Measurements from ENCODE around the gene GID8.

GID8 gene

DNA sequence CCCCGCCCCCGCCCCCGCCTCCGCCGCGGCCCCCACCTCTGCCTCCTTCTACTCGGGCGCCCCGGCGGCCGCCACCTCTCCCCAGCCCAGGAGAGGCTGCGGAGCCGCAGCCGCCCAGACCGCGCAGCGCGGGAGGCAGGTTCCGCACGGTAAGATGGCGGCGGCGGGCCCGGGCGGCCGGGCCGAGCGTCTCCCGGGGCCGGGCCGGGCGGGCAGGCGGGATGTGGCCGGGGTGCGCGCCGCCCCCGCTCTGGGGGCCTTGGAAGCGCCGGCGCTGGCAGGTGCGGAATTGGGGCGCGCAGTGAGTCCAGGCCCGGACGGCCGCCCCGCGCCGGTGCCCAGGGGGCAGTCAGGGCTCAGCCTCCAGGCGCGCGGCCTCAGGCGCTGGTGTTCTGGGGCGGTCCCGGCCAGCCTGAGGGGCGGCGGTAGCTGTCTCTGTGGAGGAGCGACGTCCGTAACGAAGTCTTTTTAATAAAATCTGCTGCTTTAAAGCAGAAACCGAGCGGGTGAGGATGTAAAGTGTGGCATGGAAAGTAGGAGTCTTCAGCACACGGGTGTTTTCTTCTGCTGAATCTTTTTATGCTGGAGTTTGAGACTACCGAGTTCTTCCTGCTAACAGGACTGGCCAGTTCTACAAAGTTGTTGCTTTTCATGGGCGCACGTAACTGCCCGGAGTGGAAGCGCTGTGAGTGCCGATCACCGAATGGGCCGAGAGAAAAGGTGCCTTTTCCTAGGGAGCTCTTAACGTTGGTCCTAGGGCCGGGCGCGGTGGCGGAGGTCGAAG is at the start of gene GID8:
GID8 (plus strand) TSS at position 43 of the 784 bp plus-strand sequence. CDS start 3,356 bp downstream, outside the sequence.
- DNase-seq, result no peak

DNA sequence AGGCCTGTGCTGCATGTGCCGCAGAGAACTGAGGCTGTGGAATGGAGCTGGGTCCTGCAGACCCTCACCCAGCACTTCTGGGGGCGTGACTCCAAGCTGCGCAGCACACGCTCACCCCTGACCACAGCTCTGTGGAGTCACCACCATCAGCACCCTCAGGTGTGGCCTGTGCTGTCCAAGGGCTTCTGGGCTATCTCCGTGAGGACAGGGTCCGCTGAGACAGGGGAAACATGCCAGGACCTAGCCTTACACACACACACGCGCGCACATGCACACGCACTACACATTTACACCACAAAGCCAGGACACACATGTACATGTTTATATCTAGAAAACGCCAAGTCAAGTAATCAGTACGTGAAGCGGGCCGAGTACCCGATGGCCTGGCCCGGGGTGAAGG is 49.5 kb upstream of the GID8 start:
- DNase-seq, result no peak

- no peak for DNase-seq
These were observed 49.0 kb upstream of the GID8 start for GRCh38 chr20:62888910-62889309.

DNA sequence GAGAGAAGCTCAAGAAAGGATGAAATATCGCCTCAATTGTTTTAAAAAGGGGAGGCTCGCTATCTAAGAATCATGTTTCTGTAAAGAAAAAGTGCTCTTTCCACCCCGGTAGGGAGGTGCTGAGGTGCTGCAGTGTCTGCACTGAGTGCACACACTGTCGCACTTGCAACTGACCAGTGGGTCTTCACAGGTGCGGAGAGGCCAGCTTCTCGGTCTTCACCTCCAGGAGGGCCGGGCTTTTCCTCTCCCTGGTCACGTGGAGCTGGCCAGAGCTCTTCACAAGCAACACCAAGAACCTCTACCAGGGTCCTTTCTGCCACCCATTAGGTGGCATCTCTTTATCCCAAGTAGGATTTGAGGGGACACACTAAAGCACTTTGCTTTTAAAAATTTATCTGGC is 48.5 kb upstream of the GID8 start:
- no peak for DNase-seq

- no peak for DNase-seq
These were observed 48.1 kb upstream of the GID8 start for GRCh38 chr20:62889871-62890270.

GRCh38 chr20:62890444-62890843 is 47.5 kb upstream of the GID8 start:
- DNase-seq, result no peak

GRCh38 chr20:62891111-62891510 is 46.8 kb upstream of the GID8 start:
- DNase-seq, result no peak

GRCh38 chr20:62892348-62893304 is 45.3 kb upstream of the GID8 start:
- DNase-seq, result no peak

- DNase-seq, result no peak
These were observed 44.2 kb upstream of the GID8 start for GRCh38 chr20:62893700-62894099.

- no peak for DNase-seq
These were observed 43.7 kb upstream of the GID8 start for GRCh38 chr20:62894261-62894660.

GRCh38 chr20:62895539-62895938 is 42.4 kb upstream of the GID8 start:
- no peak for DNase-seq

DNA sequence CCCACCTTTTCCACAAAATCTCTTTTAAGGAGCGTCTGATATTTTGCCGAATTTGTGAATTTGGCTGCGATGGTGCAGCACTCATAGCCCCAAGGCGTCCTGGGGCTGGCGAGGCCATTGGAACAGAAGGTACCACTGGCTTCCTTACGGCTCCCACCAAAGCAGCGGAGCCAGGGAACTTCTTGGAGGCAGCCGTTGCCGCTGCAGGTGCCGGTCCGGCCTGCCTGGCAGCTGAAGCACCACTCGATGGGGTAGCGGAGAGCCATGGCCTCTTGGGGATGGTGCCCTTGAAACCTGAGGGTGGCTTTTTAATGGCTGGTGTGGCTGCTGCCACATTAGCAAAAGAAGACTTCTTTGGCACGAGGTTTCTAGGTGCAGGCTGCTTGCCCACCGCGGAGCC is 41.4 kb upstream of the GID8 start:
- DNase-seq, result no peak

DNA sequence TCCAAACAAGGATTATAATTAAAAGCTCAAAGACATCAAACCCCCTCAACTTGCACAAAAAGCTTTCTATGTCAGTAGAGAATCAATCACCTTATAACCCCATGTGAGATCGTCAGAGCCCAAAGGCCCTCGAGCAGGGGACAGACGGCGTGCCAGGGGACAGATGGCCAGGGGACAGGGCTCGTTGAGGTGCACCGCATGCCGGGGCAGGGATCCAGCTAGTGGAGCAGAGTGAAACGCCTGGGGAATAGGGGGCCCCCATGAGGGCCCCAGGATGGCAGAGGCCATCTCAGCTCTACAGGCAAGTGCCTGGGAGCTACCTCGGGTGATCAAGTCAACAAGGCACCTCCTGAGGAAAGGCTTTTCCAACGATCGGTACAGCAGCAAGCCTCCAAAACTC is 40.3 kb upstream of the GID8 start:
- no peak for DNase-seq

DNA sequence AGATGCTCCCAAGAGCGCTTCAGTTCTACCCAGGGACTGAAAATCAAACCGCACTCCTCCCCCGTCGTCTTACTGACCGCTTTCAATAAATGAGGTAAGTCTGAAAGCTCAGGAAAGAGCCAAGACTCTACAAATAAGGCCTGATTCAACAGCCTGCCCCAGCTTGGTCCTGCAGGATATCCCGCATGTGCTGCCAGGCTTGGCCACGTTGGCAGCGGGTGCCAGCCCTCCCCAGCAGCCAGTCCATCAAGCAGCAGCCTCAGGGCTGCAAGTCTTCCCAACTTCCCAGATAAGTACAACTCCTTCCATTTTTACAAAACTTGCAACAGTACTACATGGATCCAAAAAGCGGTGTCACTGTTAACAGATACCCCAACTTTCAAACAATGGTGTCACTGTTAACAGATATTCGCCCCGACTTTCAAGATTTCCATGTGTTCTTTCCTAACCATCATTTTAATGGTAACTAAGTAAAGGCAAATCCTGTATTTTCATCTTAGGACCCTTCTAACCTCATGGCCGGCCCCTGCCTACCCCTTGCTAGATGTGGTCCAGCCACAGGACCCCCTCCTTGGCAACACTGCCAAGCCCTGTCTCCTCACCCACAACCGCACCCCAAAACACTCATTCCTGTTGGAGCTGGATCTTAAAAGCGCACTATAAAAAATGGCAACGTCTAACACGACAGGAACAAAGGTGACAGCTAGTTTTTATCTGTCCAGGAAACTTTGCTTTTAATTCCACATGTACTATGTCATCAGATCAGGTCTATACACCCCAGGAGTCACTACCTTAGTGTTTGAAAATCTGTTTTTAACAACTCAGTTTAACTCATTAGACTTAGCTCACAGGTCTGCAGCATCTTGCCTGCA is 39.6 kb upstream of the GID8 start:
- DNase-seq, result peak; percentile 22

DNA sequence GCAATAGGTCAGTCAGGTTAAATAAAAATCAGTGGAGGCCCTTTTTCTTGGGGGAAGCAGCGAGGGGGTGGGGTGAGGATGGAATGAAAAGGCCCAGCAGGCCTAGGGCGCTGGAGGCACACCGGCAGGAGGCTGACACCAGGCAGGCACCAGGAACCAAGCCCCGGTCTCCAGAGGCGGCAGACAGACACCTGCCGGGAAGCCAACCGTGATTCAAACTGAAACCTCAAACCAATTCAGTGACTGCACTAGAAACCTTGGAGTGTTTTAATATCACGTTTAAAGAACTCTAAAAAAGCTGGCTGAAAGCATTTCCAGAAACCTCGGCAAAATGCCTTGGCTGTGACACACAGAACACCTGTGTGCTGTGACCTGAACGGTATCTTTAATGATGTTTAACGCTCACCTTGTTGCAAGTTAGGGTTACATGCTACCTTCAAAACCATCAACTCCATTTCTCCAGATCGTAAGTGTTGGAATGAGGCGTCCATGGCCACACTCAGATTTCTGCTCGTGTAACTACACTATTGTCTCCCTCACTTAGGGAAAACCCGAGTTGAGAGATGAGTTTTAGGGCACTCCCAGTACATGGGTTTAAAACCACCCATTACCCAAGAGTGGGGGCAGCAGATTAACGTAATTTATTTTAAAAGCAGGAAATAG is 38.8 kb upstream of the GID8 start:
- DNase-seq, result no peak

GRCh38 chr20:62899633-62900051 is 38.3 kb upstream of the GID8 start:
- DNase-seq, result no peak

- peak; percentile 41 for DNase-seq
These were observed 37.8 kb upstream of the GID8 start for GRCh38 chr20:62900052-62900691.

DNA sequence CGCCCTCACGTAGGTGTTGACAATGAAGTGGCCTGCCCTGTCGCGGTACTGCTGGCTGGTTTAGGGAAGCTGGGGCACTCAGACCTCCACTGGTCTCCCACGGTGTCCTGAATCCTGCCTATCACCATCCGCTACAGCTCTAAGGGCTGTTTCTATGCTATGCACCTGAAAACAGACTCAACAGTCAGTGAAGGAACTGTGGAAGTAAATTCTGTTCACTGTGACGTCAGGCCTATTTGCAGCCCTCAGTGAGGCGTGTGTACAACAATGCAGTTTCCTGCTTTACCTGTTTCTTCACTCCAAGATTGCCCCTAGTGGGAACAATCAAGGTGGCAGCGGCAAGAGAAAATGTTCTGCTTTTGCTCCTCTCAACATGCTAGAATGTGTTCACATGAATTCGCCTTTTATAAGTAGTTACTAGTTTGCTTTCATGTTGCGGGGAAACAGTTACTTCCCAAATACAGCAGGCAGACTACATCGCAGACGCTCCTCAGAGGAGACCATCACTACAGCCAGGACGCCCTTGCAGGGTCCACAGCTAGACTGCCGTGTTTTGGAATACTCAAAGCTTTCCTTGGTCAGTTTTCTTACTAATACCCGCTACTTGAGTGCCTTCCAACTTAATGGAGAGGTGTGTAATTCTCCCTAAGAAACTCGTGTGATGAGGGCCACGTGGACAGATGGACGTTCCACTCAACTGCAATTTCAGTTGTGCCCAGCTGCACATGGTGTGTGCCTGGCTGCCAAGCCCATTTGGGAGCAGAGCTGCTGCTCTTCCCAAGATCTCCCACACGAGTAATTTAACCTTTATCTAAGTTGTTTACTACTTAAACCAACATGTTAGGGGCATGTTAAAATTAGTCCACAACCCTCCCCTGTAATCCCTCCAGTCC is 37.0 kb upstream of the GID8 start:
- no peak for DNase-seq

GRCh38 chr20:62901891-62902290 is 36.1 kb upstream of the GID8 start:
- DNase-seq, result no peak

DNA sequence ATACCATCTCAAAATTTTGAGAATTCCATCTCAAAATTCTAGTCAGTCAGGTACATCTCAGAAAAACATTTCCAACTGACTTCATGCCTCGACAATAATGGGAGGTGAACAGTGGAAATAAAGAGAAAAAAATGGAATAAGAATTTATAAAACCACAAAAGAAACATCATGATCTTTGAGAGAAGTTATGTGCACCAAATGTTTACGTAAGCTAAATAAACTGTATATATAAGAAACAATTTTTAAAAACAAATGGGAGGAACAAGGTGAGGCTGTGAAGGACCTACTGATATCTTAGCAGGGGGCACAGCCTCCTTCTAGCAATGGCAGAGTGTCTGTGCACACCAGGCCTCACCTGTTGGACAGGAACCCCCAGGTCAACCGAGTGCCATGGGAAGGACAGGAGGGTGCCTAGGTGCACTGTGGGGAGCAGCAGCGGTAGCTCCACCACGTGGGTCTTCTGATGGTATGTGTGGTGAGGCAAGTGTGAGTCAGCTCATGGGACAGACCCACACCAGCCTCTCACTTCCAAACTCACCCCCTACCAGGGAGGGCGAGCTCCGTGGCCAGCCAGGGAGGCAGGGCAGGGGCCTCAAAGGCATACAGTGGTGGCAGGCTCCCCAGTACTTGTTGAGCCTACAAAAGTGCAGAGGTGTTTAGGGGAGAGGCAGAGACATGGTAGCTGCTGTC is 34.9 kb upstream of the GID8 start:
- DNase-seq, result no peak
